BJ (cell line): ENCODE data around the gene EXOC6B. TPM values are rescaled to one million over a fixed set of nuclear protein-coding genes. Genes with fewer than 3 reads are reported as not detected.

ENCODE experiments used
- CTCF ChIA-PET: fragments of 350-600 bp; formaldehyde crosslinking; extraction: SDS; loops from one replicate; lab custom pipeline; 2021; ENCODE audit warnings: antibody characterized with exemption, inconsistent platforms; lab: Yijun Ruan, JAX
- POLR2A ChIA-PET: fragments of 300-600 bp; sonication (Branson Sonifier 250); formaldehyde crosslinking; extraction: SDS; loops from one replicate; lab custom pipeline; 2021; ENCODE audit warnings: antibody characterized with exemption; lab: Charles Lee
- DNase-seq: peaks from one replicate; pipeline ENCODE4 v3.0.0-alpha.2; 2011; ENCODE audit warnings: low read depth
- H3K27me3 ChIP-seq: 2 replicates; pipeline ENCODE4 v1.6.0; 2011; ENCODE audit warnings: low read length; ENCODE audit not compliant: control insufficient read depth, insufficient read depth
- H3K36me3 ChIP-seq: 2 replicates; pipeline ENCODE4 v1.5.1; 2011; ENCODE audit warnings: low read length; ENCODE audit not compliant: control insufficient read depth, insufficient read depth
- H3K4me3 ChIP-seq: 2 replicates; pipeline ENCODE4 v1.5.1; 2011; ENCODE audit warnings: low read depth, mild to moderate bottlenecking, control low read depth, low read length
- CTCF ChIP-seq: IDR thresholded peaks from 2 replicates; pipeline ENCODE4 v1.5.1; 2011; ENCODE audit warnings: low read depth, mild to moderate bottlenecking, control low read depth, inconsistent platforms, low read length, moderate library complexity; ENCODE audit not compliant: insufficient read depth
- polyA plus RNA-seq: library from polyadenylated mRNA; depleted of rRNA; stranded (reverse); fragments of >200 nt; gene quantifications from 2 replicates; pipeline ENCODE4 v1.2.3, GENCODE V29; 2011

The EXOC6B gene
- polyA plus RNA-seq, 1 experiment, result 15.5 TPM

- DNase-seq, result no peak
- TF ChIP-seq CTCF, result no peak
- Histone ChIP-seq H3K4me3 (no peak overlapping the region), H3K27me3 (peaks cover 2% of the 10 kb centered on the region), H3K36me3 (no peaks in the 10 kb centered on the region)
- ChIA-PET POLR2A (interaction anchor here (0.6 kb wide), 1 partner anchor 17 kb away, joined by 10 read pairs; no protein-coding TSS in a partner anchor), CTCF (interaction anchor here (2.0 kb wide), 1 partner anchor 11 kb away, joined by 7 read pairs; no protein-coding TSS in a partner anchor)
These were observed 689.9 kb downstream of the EXOC6B start for GRCh38 chr2:72135921-72136320.

GRCh38 chr2:72134997-72135800 lies 690.6 kb downstream of the EXOC6B start:
- Histone ChIP-seq H3K36me3 (no peaks in the 10 kb centered on the region), H3K27me3 (peaks cover 2% of the 10 kb centered on the region), H3K4me3 (no peak overlapping the region)
- ChIA-PET CTCF (interaction anchor here (2.0 kb wide), 1 partner anchor 10 kb away, joined by 7 read pairs; no protein-coding TSS in a partner anchor), POLR2A (no interaction called here)
- no peak for DNase-seq
- no peak for TF ChIP-seq CTCF

GRCh38 chr2:72134408-72134996 lies 691.3 kb downstream of the EXOC6B start:
- POLR2A ChIA-PET, result no interaction called here
- Histone ChIP-seq H3K27me3 (peaks cover 2% of the 10 kb centered on the region), H3K36me3 (no peaks in the 10 kb centered on the region), H3K4me3 (no peak overlapping the region)
- CTCF ChIA-PET, result interaction anchor here (2.0 kb wide), 1 partner anchor 10 kb away, joined by 7 read pairs; no protein-coding TSS in a partner anchor
- DNase-seq, result no peak
- no peak for TF ChIP-seq CTCF

GRCh38 chr2:72133721-72134407 lies 692.0 kb downstream of the EXOC6B start:
- TF ChIP-seq CTCF, result no peak
- POLR2A ChIA-PET, result no interaction called here
- Histone ChIP-seq H3K4me3 (no peak overlapping the region), H3K36me3 (no peaks in the 10 kb centered on the region), H3K27me3 (peaks cover 2% of the 10 kb centered on the region)
- CTCF ChIA-PET, result interaction anchor here (2.0 kb wide), 1 partner anchor 9 kb away, joined by 7 read pairs; no protein-coding TSS in a partner anchor
- no peak for DNase-seq
